GM21390 (cell line): ENCODE data around the gene MITF.

Experiments
- ATAC-seq: cut with Tn5 transposase; IDR thresholded peaks from one replicate; pipeline ENCODE4 v1.9.1; 2021; ENCODE audit not compliant: unreplicated experiment

The MITF gene

DNA sequence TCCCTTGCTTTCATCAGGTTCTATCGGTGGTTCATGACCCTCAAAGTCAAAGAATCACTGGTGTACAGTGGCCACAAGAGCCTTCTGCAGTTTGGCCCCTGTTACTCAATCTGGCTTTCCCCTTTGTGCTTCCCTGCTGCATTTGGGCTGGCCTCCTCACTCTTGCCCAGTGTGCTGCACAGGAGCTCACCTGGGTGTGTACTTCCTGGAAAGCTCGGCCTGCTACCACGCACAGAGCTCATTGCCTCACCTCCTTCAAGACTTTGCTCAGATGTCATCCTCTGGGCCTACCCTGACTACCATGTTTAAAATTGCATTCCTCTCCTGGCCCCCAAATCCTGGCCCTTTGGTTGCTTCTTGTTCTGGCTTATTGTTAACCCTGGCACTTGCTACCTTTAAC, 90.9 kb downstream of the MITF start:
- ATAC-seq: no peak

DNA sequence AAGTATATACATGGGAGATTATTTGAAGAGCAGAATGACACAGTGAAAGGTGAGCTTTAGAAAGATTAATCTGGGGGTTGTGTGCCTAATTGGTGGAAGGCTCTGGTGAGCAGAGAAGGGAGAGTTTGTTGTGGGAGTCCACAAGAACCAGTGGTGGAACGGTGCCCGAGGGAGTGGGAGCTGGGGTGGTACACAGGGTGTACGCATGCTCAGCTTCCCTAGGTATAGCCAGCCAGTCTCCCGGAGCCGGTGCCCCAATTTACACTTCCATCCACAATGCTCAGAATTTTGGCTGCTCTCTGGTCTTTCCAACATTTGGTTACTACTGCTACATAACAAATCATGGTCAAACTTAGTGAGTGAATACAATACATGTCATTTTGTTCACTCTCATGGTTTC, 92.5 kb downstream of the MITF start:
- ATAC-seq: no peak

GRCh38 chr3:69833591-69833990, 94.3 kb downstream of the MITF start:
- no peak for ATAC-seq

GRCh38 chr3:69838217-69838616, 99.0 kb downstream of the MITF start:
- ATAC-seq: no peak

DNA sequence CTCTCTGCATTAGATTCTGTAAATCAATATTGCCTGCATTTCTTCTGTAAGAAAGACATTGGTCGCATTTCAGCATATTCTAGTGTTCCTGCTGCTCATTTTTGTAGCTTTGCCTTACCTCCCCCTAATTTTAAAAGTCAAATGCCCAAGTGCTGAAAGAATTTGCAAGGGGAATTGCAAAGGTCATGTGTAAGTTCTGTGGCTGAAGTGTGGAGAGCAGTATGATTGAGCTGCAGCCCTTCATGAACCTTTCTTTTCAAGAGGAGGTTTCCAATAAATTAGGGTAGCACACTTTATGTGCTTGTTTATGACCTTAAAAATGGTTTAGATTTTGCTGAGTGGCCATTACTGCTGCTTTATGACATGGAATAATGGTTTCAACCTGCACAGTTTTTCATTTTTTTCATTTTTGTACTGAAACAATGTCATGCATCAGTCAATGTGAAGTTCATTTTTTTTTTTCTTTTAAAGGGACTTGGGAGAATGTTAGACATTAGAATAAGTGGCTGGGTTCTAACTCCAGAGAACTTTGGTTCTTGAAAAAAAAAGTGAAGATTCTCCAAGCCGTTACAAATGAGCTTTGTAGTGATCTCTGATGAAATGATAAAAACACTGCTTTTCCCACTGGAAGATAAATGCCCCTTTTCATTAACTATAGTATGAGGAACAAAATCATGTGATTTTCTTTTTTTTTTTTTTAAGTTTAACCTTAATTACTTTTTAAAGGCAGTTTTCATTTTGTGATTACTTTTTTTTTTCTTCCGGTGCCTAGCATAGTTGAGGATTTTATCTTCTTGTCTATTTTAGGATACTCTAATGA, 99.6 kb downstream of the MITF start:
- ATAC-seq: no peak

DNA sequence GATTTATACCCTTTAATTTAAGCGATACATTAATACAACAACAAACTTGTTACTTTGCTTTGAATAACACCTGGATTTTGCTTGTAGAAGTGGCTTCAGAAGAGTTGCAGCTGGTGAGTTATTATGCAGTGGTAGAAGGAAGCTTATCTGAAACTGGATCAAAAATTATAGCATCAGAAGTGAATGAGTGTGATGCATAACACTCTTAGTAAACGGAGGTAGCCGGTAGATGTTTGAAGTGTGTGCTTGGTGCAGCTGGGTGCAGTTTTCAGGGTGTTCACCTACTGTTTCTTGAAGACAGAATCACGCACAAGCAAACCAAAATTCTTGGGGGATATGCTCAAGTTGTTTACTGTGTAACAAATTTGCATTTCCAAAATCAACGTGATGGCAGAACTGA, 103.1 kb downstream of the MITF start:
- no peak for ATAC-seq

DNA sequence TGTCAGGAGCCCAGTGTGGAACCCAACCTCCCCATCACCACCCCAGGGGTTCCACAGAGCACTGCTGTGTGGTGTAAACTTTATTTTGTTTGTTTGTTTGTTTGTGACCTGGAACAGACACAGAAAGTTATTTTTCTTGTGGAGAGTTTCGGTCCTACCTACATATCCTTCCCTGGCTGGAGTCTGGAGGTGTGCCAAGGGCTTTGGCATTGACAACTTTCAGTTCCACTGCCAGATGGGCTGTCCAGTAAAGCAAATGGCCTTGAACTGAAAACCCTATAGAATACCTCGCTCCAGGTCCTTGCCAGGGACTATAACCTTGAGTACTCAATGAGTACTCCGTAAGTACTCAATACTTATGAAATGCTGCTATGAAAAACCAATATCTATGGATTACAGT, 103.5 kb downstream of the MITF start:
- ATAC-seq: no peak

DNA sequence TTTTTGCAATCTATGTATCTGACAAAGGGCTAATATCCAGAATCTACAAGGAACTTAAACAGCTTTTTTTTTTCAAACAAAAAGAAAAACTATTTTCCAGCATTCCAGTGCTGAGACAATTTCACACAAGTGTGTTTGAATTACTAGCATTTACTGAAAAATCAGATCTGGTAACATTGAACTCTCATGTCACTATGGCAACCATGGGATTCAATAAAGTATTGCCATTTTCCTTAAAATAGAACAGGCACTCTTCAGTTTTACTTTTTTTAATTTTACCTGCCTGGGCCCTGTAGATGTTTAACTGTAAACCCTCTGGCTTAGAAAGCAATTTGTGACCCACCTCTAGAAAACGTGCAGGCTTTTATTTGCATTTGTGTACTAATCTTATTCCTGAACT, 105.4 kb downstream of the MITF start:
- ATAC-seq: no peak

GRCh38 chr3:69847303-69847702, 108.0 kb downstream of the MITF start:
- ATAC-seq: no peak

DNA sequence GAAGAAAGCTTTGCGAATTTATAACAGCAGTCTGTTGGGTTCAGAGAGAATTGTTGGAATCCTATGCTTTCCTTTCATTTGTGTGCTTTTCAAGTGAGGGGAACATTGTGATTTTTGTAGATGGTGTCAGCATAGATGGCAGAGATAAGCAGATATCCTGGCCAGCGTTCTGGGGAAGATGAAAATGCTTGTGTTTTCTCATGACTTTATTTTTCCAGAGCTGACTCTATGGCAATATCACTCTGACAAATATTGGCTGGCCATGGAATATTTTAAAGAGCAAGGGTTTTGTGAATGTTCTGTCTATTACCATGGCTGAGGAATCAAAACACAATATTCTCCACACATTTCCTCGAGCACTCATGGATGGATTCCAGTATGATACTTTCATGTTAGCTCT, 108.8 kb downstream of the MITF start:
- no peak for ATAC-seq

DNA sequence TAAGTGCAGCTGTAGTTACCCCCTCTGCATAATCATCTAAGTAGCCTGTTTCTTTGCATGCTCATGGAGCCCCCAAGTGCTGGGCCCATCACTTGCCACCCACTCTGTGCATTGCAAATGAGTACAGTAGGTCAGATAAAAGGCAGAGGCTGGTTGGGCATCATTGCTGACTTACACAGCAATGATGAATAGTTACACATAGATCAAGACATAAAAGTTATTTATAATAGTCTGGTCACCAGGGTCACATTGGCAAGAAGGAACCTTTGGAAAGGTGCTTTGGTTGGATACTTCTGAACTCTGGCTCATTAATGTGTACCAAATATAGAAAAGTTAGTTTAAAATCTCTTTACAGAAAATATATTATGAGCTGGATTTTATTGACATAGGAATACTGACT, 111.6 kb downstream of the MITF start:
- no peak for ATAC-seq

- ATAC-seq: no peak
Measured at GRCh38 chr3:69853027-69853426, 113.8 kb downstream of the MITF start.

DNA sequence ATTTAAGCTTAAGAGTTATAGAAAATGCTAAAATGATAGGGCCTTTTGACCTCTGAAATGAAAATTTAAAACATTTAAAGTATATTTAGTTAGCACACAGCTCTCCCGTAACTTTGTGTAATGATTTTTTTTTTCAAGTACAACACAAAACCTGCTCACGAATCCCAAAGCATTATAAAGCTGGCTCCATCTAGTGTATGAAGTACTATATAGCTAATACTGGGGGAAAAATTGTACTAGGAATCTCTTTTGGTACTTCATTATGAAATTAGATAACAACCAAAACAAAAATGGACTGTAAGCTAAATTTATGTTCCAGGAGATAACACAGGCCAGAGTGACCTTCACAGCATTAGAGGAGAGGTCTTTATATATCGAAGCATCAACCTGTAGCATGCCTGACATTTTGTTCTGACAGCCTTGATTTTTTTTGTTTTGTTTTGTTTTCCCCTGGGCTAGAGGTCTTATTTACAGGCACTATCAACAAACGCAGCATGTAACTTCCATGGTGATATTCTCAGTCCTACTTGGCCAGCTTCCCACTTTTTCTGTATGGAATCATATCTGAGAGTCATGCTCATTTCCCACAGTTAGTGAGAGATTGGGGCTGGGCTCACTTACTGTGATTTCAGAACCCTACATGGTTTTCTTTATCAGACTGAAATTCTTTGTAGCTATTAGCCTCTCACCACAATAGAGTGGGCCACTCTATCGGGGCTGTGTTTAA, 116.3 kb downstream of the MITF start:
- no peak for ATAC-seq

DNA sequence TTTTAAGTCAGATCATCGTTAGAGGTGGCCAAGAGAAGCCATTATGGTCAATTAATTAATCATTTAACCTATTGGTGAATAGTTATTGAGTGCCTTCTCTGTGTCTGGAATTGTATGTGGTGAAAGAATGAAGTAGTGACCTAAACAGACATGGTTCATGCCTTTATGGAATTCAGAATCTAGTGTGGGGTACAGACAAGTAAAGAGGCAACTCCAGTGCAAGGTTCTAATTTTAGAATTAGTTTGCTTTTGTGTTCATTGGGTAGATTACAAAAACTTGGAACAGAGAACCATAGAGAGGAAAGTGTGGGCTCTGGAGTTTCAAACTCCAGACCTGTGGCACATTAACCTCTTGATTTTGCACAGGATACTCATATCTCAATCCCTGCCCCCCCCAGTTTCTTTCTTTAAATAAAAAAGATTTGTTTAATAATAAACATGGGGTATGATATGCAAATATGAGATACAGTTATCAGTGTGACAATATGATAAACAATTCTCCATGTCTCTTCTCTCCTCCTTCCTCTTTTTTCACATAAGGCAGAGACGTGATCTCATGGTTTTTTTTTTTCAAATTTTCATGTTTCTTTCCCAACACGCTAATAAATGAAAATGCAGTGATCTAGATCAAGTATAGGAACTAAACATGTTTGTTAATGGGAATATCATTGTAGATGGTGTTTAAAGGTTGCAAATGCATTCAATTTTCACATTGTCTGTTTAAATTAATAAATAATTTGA, 117.9 kb downstream of the MITF start:
- ATAC-seq: no peak

GRCh38 chr3:69861556-69861955, 122.3 kb downstream of the MITF start:
- ATAC-seq: no peak

DNA sequence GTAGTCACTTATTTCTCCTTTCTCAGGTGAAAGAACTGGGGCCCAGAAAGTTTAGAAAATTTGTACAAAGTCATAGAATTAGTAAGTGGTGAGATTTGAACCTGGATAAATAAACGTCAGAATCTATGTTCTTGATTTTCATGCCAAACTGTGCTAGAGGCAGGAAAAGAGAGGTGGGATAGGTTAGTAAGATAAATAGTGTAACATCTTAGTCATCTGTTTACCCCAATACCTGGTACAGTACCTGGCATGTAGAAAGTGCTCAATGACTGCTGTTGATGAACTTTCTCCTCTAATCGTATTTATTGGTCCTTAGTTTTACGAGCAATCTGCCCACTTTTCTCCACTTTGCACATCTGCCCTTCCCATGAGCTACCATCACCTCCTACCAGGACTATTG, 124.9 kb downstream of the MITF start:
- no peak for ATAC-seq

DNA sequence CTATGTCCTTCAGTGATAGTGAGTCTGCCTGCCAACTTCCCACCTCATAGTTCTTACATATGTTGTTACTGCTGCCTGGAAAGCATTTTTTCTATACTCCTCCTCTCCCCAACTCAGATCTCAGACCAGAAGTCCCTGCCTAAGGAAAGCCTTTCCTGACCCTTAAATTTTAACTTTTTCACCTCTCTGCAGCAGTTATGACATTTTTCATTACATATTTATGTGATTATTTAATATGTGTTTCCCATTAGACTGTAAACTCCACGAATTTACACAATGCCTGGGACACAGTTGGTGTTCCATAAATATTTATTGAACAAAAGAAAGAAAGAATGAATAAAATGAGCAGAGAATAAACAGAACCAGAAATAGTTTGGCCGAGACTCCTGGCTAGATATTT, 125.5 kb downstream of the MITF start:
- no peak for ATAC-seq

DNA sequence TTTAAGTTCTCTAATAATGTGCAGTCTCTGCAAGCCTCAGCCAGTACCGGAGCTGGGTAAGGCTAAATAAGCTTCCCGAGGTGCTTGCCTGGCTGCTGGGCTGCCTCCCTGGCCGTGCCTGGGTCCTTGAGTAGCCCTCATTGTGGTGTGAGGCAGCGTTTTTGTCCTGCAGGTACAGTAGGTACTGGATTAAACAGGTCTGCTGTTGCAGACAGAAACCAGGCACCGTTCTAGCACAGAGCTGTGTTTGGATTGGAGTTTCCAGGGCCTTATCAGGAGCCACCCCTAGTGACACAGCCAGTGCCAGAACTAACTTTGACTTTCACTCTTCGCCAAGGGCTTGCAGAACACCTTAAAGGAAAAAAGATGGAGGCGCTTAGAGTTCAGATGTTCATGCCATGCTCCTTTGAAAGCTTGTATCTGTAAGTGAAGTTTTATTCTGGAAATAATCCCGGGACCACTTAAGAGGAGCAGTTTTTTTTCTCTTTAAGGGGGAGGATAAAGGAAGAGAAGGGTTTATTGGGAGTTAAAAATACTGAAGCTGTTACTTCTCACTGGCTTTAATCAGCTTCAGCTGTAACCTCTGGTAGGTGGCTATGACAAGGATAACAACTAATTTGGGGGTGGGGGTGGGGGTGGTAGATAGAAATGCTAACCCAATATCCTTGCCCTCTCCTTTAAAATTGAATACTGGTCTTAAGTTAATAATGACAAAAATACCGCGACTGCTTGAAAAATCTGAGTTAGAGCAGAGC, 126.8 kb downstream of the MITF start:
- ATAC-seq: no peak

GRCh38 chr3:69866988-69867720, 127.9 kb downstream of the MITF start:
- ATAC-seq: no peak

DNA sequence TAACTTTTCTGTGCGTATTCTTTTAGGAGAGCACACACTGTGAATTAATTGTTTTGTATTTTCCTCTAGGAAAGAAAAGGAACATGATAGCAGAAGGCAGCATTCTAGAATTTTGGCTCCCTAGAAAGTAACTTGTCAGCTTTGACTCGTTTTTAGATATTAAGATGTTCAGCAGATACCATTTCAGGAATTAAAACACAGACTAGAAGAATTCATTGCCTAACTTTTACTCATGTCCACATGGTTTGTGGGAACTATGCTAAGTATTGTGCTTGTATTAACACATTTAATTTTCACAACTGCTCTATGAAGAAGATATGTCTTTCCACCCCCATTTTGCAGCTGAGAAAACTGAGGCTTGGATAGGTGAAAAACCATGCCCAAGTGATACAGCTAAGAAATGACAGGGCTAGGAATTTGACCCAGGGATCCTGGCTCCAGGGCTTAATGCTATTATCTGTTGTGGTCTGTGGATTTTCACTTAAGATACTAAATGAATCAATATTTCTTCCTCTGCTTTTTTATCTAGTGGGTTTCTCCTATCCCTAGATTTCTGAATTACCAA, 128.8 kb downstream of the MITF start:
- ATAC-seq: no peak
